ENCODE results near the gene WDPCP.

The WDPCP gene

GRCh38 chr2:63587814-63588384 is 378 bp downstream of the WDPCP start:
- Histone ChIP-seq H3K36me3 (no peaks in the 10 kb centered on the region), H3K27ac (peak overlapping the region; percentile 85), H3K4me1 (ENCODE audit: control insufficient read depth in 1 of 2, insufficient read depth in 1 of 2, low read depth in 1 of 2, low read length in 1 of 2) (peaks cover 31 to 33% of the 10 kb centered on the region in 2 experiments), H3K9me3 (no peaks in the 10 kb centered on the region), H3K4me3 (ENCODE audit: low read depth in 1 of 2, low read length in 1 of 2) (peak overlapping the region; percentile 76 to 96), H3K27me3 (no peaks in the 10 kb centered on the region)
- TF ChIP-seq CTCF (IDR thresholded peaks at IDR 0.05) = no peak

GRCh38 chr2:63582873-63583272 is 5.4 kb downstream of the WDPCP start:
- H3K9me3 ChIP-seq = no peaks in the 10 kb centered on the region
- no peak overlapping the region for H3K27ac ChIP-seq
- no peak for TF ChIP-seq CTCF (IDR thresholded peaks at IDR 0.05)
- H3K27me3 ChIP-seq = no peaks in the 10 kb centered on the region
- no peak overlapping the region for H3K4me3 ChIP-seq (ENCODE audit: low read depth in 1 of 2, low read length in 1 of 2)
- no peaks in the 10 kb centered on the region for H3K36me3 ChIP-seq
- H3K4me1 ChIP-seq (ENCODE audit: control insufficient read depth in 1 of 2, insufficient read depth in 1 of 2, low read depth in 1 of 2, low read length in 1 of 2) = peaks cover 6% of the 10 kb centered on the region in 2 experiments

GRCh38 chr2:63581298-63581961 is 6.8 kb downstream of the WDPCP start:
- H3K27me3 ChIP-seq = no peaks in the 10 kb centered on the region
- H3K4me1 ChIP-seq (ENCODE audit: control insufficient read depth in 1 of 2, insufficient read depth in 1 of 2, low read depth in 1 of 2, low read length in 1 of 2) = no peaks in the 10 kb centered on the region
- H3K9me3 ChIP-seq = no peaks in the 10 kb centered on the region
- H3K36me3 ChIP-seq = no peaks in the 10 kb centered on the region
- H3K27ac ChIP-seq = no peak overlapping the region
- no peak for TF ChIP-seq CTCF (IDR thresholded peaks at IDR 0.05)
- no peak overlapping the region for H3K4me3 ChIP-seq (ENCODE audit: low read depth in 1 of 2, low read length in 1 of 2)

GRCh38 chr2:63580651-63581297 is 7.5 kb downstream of the WDPCP start:
- Histone ChIP-seq H3K27ac (no peak overlapping the region), H3K36me3 (no peaks in the 10 kb centered on the region), H3K9me3 (no peaks in the 10 kb centered on the region), H3K4me1 (ENCODE audit: control insufficient read depth in 1 of 2, insufficient read depth in 1 of 2, low read depth in 1 of 2, low read length in 1 of 2) (no peaks in the 10 kb centered on the region), H3K4me3 (ENCODE audit: low read depth in 1 of 2, low read length in 1 of 2) (no peak overlapping the region), H3K27me3 (no peaks in the 10 kb centered on the region)
- TF ChIP-seq CTCF (IDR thresholded peaks at IDR 0.05) = no peak

GRCh38 chr2:63578767-63579166 is 9.5 kb downstream of the WDPCP start:
- Histone ChIP-seq H3K27ac (no peak overlapping the region), H3K9me3 (no peaks in the 10 kb centered on the region), H3K4me3 (ENCODE audit: low read depth in 1 of 2, low read length in 1 of 2) (no peak overlapping the region), H3K36me3 (no peaks in the 10 kb centered on the region), H3K27me3 (no peaks in the 10 kb centered on the region), H3K4me1 (ENCODE audit: control insufficient read depth in 1 of 2, insufficient read depth in 1 of 2, low read depth in 1 of 2, low read length in 1 of 2) (no peaks in the 10 kb centered on the region)
- no peak for TF ChIP-seq CTCF (IDR thresholded peaks at IDR 0.05)
